ENCODE measurements around the gene FLOT2.
A peak's percentile ranks its signal among the peaks of the same experiment; 100 is the strongest.

Gene FLOT2

GRCh38 chr17:28861393-28862203 lies 35.9 kb downstream of the FLOT2 start:
- TF ChIP-seq CTCF (IDR thresholded peaks at IDR 0.05; ENCODE audit: borderline replicate concordance, insufficient read depth, low read depth, low read length), result no peak
- H3K4me3 ChIP-seq (ENCODE audit: low read depth, low read length), result no peak overlapping the region

- no peak for TF ChIP-seq CTCF (IDR thresholded peaks at IDR 0.05; ENCODE audit: borderline replicate concordance, insufficient read depth, low read depth, low read length)
- no peak overlapping the region for H3K4me3 ChIP-seq (ENCODE audit: low read depth, low read length)
Observed at GRCh38 chr17:28860363-28860808, 37.1 kb downstream of the FLOT2 start.

GRCh38 chr17:28858801-28859355 lies 38.7 kb downstream of the FLOT2 start:
- TF ChIP-seq CTCF (IDR thresholded peaks at IDR 0.05; ENCODE audit: borderline replicate concordance, insufficient read depth, low read depth, low read length), result no peak
- no peak overlapping the region for H3K4me3 ChIP-seq (ENCODE audit: low read depth, low read length)

GRCh38 chr17:28857905-28858800 lies 39.4 kb downstream of the FLOT2 start:
- TF ChIP-seq CTCF (IDR thresholded peaks at IDR 0.05; ENCODE audit: borderline replicate concordance, insufficient read depth, low read depth, low read length), result no peak
- H3K4me3 ChIP-seq (ENCODE audit: low read depth, low read length), result no peak overlapping the region

GRCh38 chr17:28856028-28856574 lies 41.4 kb downstream of the FLOT2 start:
- H3K4me3 ChIP-seq (ENCODE audit: low read depth, low read length), result no peak overlapping the region
- TF ChIP-seq CTCF (IDR thresholded peaks at IDR 0.05; ENCODE audit: borderline replicate concordance, insufficient read depth, low read depth, low read length), result no peak

- no peak for TF ChIP-seq CTCF (IDR thresholded peaks at IDR 0.05; ENCODE audit: borderline replicate concordance, insufficient read depth, low read depth, low read length)
- peak overlapping the region; percentile 94 for H3K4me3 ChIP-seq (ENCODE audit: low read depth, low read length)
Observed at GRCh38 chr17:28855336-28855679, 42.2 kb downstream of the FLOT2 start.
